HG03558 (cell line): ENCODE results near the gene WAC.
"Not testable (repeated sequence)": the region's sequence is repeated elsewhere in the genome, so short reads cannot be mapped to it uniquely, and the experiment has no call there.

ENCODE experiments used
- ATAC-seq: cut with Tn5 transposase; IDR thresholded peaks from one replicate; pipeline ENCODE4 v1.9.1; 2021; ENCODE audit warnings: moderate number of reproducible peaks; ENCODE audit not compliant: unreplicated experiment; ENCODE audit errors: extremely low read depth

Gene WAC, protein sequence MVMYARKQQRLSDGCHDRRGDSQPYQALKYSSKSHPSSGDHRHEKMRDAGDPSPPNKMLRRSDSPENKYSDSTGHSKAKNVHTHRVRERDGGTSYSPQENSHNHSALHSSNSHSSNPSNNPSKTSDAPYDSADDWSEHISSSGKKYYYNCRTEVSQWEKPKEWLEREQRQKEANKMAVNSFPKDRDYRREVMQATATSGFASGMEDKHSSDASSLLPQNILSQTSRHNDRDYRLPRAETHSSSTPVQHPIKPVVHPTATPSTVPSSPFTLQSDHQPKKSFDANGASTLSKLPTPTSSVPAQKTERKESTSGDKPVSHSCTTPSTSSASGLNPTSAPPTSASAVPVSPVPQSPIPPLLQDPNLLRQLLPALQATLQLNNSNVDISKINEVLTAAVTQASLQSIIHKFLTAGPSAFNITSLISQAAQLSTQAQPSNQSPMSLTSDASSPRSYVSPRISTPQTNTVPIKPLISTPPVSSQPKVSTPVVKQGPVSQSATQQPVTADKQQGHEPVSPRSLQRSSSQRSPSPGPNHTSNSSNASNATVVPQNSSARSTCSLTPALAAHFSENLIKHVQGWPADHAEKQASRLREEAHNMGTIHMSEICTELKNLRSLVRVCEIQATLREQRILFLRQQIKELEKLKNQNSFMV

DNA sequence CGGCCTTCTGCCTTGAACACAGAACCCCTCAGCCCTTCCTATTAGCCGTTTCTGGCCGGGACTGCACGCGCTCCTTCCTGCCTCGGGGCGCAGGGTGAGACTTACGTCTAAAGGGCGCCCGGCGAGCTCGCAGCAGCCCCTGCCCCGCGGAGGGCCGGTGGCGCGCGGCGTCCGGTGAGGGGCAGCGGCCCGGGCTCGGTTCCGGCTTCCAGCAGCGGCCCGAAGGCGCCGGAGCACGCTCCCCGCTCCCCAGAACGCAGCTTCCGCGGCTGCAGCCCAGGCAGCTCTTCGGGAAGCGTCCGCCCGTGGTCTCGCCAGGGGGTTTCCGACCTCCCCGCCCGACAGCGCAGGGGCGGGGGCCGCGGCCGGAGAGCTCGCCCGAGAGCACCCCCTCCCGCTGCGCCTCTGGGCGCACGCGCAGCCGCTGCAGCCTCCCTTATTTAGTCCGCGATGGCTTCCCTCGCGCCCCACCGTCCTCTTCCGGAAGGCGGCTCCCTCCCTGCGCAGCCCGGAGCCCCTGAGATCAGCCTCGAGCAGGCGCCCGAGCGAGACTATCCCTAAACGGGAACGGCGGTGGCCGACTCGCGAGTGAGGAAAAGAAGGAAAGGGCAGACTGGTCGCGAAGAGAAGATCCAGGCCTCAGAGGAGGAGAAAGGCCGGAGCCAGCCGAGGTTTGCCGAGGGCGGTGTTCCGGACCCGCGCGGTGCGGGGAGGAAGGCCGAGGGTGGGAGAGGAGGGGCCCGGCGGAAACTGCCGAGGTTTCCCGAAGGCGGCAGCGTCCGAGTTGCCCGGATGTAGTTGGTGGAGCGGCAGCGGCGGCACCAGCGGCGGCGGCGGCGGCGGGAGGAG is at the start of gene WAC:
Gene WAC, plus strand, starts transcription at position 782 of the 849 bp plus-strand sequence. CDS start 462 bp downstream, outside the sequence.
- peak; percentile 63 for ATAC-seq

DNA sequence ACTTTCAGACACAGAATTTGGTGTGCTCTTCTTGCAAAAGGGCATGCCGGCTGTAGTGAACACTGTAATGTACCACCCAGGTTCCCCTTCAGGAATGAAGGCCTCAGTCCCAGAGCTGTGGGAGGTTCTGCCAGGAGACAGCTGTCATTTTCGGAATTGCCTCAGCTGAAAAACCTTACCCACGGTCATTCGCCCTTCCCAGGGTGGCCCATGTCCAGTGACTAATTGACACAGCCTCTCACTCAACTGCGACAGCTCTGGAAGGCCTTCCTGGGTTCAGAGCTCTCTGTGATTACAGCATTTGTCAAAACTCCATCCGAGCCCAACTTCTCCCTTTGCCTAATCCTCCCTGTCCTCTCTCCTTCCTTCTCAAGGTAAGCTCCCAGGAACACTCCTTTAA is 43.7 kb upstream of the WAC start:
- ATAC-seq, result no peak

DNA sequence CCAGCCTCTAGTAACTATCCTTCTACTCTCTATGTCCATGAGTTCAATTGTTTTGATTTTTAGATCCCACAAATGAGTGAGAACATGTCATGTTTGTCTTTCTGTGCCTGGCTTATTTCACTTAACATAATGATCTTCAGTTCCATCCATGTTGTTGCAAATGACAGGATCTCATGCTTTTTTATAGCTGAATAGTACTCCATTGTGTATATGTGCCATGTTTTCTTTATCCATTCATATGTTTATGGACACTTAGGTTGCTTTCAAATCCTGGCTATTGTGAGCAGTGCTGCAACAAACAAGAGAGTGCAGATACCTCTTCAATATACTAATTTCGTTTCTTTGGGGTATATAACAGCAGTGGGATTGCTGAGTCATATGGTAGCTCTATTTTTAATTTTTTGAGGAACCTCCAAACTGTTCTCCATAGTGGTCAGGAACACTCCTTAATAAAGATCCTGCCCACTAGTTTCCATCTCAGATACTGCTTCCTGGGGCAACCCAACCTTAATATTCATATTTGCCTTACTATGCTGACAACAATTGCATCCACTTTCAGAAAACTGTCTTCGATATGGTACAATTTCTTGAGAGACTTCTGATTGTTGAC is 42.6 kb upstream of the WAC start:
- not testable (repeated sequence) for ATAC-seq

DNA sequence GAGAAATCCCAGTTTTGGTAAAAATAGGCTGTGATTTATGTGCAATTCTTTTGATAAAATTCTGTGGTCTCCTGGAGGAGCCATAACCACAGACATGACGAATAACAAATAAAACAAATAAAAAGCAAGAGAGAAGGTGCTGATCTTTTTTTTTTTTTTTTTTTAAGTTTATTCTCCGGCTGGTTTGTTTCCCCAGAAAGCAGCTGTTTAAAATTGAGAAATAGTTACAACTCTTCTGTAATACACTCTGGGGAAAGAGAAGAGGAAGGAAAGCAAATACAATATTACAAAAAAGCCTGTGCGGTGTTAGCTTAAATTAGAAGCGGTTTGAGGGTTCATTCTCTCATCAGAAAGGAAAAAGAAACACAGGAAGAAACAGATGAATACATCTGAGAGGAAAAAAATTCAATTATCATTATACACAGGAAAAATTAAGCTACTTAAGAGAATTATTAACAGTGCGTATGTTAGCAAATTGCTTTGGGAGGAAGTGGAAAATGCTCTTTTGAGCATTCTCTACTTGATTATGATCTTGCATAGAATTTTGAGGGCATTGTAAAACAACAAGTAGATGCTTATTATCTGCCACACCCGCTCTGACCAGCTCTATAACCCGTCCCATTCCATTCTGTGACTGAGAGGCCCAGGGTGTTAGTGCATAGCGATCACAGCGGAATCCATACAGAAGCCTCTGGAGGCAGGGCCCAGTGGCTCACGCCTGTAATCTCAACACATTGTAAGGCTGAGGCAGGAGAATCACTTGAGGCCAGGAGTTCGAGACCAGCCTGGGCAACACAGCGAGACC is 40.6 kb upstream of the WAC start:
- ATAC-seq, result no peak

DNA sequence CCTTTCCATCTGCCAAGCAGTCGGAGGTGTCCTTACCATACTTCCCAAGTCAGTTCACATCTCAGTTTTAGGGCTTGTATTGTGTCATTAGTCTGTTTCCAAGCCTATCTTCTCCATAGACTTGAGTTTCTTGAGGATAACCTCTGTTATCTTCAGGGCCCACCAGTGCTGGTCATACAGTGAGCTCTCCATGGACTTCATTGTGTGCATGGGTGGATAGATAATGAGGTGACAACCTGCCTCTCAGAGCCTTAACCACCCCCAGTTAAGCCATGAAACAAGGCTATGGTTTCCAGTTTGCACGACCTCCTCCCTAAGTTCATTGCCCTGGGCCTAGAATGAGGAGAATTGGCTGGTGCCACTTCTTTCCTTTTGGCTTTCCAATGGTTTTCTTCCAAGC is 38.5 kb upstream of the WAC start:
- ATAC-seq, result no peak

DNA sequence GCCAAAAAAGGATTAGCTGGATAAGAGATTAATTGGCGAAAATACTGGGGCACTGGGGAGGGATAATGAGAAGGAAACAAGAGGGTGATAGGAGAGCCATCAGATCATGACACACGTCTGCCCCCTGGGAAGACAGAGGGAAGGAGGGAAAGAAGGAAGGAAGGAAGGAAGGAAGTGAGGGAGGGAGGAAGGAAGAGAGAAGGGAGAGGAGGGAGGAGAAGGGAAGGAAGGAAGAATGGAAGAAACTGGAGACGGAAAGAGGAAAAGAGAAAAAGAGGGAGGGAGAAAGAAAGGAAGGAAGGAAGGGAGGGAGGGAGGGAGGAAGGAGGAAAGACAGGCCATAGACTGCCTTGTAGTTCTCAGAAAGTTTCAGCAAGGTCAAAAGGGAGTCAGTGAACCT is 37.8 kb upstream of the WAC start:
- ATAC-seq, result no peak

DNA sequence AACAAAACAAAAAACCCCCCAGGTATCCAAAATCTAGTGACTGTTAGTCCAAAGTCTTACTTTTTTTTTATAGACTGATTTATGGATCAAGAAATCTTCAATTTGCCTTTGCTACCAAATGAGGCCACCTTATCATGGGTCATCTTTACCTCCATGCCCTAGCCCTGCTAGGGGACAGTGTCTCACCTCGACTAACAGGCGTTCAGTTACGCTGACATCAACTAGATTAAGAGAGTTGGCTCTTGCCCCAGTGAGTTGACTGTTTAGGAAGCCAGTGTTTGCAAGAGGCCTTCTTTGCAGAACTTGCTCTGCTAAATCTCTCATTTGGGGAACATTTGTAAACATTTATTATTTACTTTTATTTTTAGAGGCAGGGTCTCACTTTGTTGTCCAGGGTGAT is 36.9 kb upstream of the WAC start:
- ATAC-seq, result no peak

DNA sequence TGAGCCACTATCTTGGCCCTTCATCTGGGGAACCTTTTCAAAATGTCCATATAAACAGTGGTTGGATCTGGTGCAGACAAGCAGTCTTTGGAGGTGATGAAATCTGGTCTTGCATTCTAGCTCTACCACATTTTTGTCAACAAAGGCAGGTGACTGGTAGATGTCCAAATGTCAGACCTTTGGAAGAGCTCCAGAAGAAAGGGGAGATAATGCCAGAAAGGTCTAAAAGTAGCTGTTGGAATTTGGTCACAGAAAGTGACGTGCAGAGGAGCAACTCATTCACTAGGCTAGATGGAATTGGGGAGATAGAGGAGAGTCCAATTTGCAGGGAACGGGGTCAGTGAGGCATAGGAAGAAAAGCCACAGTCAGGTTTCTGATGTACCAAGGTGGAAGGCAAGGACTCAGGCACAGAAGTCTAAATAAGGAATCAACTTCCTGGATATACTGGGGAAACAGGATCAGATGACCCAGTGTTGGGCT is 36.4 kb upstream of the WAC start:
- ATAC-seq, result no peak

DNA sequence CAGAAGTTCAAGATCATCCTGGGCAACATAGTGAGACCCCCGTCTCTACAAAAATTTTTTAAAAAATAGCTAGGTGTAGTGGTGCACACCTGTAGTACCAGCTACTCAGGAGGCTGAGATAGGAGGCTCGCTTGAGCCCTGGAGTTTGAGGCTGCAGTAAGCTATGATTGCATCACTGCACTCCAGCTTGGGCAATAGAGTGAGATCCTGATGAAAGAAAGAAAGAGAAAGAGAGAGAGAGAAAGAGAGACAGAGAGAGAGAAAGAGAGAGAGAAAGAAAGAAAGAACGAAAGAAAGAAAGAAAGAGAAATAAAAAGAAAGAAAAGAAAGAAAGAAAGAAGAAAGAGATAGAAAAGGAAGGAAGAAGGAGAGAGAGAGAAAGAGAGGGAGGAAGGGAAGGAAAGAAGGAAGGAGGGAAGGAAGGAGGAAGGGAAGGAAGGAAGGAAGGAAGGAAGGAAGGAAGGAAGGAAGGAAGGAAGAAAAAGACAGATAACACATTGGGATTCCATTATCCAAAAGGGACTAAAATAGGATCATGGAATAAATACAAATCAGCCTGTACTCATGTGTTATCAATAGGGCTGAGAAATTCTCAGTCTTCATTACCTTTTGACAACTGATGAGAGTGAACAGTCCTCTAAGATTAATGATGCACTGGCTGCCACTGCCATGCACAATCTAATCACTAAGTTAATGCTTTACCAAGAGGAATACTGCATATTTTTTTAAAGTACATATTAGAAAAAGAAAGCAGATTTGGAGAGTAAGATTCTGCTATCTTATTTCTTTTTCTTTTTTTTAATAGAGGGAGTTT is 35.4 kb upstream of the WAC start:
- ATAC-seq, result no peak

DNA sequence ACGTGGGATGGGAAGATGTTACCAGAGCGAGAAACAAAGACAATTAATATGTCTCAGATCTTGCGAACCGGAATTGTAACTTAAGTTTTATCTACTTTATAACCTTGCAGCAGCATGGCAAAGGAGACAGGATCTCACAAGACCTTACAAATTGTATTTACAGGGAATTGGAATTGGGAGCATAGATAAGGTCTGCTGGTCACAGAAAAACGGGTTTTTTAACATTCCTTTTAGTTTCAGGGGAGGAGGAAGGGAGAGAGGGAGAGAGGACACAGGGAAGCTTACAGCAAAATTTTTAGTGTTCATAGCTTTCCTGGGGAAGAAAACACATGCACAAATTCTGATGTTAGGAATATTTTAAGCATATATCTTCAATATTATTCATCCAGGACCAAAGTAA is 32.7 kb upstream of the WAC start:
- not testable (repeated sequence) for ATAC-seq

DNA sequence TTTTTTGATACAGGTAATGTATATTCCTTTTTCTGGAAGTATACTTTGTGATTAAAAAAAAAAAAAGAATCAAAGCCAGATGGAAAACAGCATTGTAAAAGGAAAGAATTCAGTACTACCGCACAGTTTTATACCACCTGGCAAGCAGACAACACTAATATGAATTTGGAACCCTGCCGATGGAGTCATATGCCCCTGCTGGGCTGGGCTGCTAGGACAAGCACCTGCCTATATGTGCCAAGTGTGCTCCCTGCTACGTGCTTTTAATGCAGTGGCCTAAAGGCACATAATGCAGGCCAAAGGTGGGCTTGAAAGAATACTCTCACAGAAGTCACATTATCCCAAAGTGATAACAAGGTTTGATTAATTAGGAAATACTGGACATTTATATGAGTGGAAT is 29.8 kb upstream of the WAC start:
- ATAC-seq, result no peak

DNA sequence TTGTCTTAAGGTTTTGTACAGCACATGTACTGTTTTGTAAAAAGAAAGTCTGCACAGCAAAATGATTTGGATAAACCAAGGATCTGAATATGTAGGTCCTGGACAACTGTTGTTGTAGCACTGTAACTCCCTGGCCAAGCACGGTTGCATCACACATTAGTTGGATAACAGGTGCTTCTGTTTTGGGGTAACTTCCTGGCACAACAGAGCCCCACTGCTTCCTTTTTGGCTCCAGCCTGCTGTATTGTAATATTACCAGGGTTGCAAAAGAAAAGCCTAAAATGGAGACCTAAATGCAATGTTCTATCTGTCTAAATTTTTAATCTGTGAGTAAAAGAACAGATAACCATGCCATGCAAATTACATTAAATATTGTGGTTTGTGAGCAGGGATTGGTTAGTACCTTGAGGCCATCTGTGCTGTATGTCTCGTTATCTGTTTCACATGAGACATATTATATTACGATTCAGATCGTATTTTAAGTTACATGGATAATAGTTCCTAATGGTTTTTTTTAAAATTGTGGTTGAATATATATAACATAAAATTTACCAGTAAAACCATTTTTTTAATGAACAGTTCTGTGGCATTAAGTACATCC is 27.5 kb upstream of the WAC start:
- ATAC-seq, result no peak

DNA sequence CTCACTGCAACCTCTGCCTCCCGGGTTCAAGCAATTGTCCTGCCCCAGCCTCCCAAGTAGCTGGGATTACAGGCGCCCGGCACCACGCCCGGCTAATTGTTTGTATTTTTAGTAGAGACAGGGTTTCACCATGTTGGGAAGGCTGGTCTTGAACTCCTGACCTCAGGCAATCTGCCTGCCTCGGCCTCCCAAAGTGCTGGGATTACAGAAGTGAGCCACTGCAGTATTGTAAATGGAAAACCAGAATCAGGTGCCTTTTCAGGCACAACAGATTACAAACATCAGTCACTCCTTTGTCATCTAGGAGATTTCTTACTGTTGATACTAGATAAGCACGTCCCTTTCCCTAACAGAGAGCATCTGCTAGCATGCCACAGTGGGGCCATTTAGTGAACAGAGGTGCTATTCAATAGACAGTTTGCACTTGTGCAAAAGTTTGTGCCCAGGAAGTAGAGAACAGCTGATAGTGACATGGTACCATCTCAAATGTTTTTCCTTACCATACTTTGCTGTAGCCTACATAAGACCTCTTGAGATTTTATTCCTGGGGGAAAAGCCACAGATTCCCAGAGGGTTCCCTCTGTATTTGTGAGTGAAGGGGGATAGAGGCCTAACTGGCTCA is 24.5 kb upstream of the WAC start:
- no peak for ATAC-seq

DNA sequence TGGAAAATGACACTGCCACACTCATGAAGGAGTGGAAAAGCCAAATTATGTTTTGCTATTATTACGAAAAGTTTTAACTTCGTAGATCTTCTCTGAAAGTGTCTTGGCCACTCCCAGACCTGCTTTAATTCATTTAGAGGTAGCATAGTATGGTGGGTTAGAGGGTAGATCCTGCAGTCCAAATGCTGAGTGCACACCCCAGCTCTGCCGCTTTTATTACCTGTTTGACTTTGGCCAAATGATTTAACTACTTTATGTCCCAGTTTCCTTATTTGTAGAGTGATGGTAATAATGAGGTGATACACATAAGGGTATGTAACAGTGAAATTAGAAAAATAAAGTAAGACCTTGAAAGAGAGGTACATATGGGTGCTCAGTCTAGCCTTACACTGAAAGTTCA is 23.6 kb upstream of the WAC start:
- no peak for ATAC-seq

DNA sequence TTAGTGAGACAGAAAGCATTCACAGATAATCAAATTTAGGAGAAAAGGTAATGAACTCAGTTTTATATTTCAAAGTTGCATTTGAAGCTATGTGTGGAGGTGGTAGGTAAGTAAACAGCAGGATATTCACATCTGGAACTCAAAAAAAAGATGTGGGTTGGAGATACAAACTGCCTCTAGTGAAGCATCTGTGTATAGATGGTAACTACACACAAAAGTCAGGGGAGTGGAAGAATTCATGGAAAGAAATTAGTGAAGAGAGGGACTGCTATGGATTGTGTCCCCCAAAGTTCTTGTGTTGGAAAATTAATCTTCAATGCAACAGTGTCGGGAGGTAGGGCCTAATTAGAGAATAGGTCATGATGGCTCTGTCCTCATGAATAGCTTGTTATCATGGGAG is 18.3 kb upstream of the WAC start:
- no peak for ATAC-seq

DNA sequence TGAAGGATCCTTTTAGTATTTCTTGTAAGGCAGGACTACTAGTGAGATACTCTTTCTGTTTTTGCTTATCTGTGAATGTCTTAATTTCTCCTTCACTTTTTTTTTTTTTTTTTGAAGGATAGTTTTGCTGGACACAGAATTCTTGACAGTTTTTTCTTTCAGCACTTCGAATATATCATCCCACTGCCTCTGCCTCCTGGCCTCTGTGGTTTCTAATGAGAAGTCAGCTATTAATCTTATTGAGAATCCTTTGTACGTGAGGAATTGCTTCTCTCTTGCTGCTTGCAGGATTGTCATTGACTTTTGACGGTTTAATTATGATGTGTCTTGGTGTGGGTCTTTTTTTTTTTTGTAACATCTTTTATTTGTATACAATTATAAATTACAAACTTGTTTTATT is 12.6 kb upstream of the WAC start:
- no peak for ATAC-seq

DNA sequence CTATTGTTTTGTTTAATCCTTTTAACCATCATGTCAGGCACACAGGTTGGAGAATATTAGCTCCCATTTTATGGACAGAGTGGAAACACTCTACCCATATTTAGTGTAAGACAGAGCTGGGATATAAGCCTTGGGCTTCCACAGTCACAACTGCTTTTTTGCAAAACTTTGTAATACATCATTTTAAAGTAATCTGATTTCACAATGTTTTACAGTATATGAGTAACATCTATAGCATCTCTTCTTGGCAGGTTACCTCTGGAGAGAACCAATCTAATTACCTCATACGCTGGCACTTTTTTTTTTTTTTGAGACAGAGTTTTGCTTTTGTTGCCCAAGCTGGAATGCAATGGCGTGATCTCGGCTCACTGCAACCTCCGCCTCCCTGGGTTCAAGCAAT is 12.1 kb upstream of the WAC start:
- not testable (repeated sequence) for ATAC-seq

DNA sequence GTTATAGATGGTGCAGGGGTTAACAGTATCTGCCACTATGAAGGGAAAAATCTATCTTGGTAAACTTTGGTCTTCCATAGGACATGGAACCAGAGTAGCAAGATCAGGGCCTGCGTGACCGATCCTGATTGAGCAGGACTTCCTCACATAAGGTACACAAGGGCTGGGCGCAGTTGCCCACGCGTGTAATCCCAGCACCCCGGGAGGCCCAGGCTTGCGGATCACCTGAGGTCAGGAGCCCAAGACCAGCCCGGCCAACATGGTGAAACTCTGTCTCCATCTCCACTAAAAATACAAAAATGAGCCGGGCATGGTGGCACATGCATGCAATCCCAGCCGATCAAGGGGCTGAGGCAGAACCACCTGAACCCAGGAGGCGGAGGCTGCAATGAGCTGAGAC is 11.0 kb upstream of the WAC start:
- ATAC-seq, result not testable (repeated sequence)
